ENCODE measurements around the gene FCSK.

- TF ChIP-seq POLR2AphosphoS5 (IDR thresholded peaks at IDR 0.05; ENCODE audit: insufficient read depth in 1 of 2, low read depth in 1 of 2) (peak; percentile 65 to 79), CTCF (IDR thresholded peaks at IDR 0.05) (no peak)
Measured at GRCh38 chr16:70438969-70439862, 15.2 kb upstream of the FCSK start, which contains the start of gene ST3GAL2.

Data from vagina (tissue), 2 donors.